ENCODE data around the gene PITX2.
"Not testable (repeated sequence)": the region's sequence is repeated elsewhere in the genome, so short reads cannot be mapped to it uniquely, and the experiment has no call there.

PITX2 gene

GRCh38 chr4:110595583-110595982 lies 27.3 kb downstream of the PITX2 start:
- in situ Hi-C loops (cut with MboI; ENCODE audit: low pct_unique_long_range_greater_than_20kb, low sequenced_read_pairs, unreplicated experiment): no loop called here
- no peak for DNase-seq (ENCODE audit: low spot score)
- TF ChIP-seq, protein P1, sequence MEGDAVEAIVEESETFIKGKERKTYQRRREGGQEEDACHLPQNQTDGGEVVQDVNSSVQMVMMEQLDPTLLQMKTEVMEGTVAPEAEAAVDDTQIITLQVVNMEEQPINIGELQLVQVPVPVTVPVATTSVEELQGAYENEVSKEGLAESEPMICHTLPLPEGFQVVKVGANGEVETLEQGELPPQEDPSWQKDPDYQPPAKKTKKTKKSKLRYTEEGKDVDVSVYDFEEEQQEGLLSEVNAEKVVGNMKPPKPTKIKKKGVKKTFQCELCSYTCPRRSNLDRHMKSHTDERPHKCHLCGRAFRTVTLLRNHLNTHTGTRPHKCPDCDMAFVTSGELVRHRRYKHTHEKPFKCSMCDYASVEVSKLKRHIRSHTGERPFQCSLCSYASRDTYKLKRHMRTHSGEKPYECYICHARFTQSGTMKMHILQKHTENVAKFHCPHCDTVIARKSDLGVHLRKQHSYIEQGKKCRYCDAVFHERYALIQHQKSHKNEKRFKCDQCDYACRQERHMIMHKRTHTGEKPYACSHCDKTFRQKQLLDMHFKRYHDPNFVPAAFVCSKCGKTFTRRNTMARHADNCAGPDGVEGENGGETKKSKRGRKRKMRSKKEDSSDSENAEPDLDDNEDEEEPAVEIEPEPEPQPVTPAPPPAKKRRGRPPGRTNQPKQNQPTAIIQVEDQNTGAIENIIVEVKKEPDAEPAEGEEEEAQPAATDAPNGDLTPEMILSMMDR (IDR thresholded peaks at IDR 0.05; ENCODE audit: extremely low read depth, insufficient read depth, missing control alignments): no peak

GRCh38 chr4:110589297-110589696 lies 33.6 kb downstream of the PITX2 start:
- DNase-seq (ENCODE audit: low spot score): no peak
- TF ChIP-seq, protein P1 (IDR thresholded peaks at IDR 0.05; ENCODE audit: extremely low read depth, insufficient read depth, missing control alignments): no peak
- in situ Hi-C loops (cut with MboI; ENCODE audit: low pct_unique_long_range_greater_than_20kb, low sequenced_read_pairs, unreplicated experiment): no loop called here

DNA sequence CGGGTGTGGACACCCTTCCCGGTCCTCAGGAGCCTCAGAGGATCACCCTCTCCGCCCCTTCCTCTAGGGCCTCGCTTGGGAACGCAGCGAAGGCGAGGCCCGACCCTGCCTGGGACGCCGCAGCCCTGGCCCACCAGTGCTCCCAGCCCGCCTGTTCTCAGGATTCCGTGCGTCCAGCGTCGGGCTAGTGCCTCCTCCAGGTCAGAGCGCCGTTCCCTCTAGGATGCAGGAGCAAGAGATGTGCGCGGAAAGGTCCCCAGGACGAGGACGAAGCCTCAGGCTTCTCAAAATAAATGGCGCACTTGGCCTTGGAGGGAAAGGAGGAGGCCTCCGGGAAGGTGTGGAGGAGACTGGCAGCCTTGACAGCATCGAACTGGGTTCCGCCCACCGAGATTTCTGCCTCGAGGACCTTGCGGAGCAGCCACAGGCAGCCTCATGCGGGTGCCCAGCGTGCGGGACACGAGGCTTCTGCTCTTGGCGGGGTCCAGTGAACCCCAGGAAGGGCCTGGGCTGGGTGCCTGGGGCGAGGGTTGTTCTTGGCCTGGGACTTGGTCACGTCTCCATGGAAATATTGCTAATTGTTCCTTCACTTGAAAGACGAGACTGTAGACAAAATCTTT lies 35.1 kb downstream of the PITX2 start:
- in situ Hi-C loops (cut with MboI; ENCODE audit: low pct_unique_long_range_greater_than_20kb, low sequenced_read_pairs, unreplicated experiment): no loop called here
- TF ChIP-seq, protein P1 (IDR thresholded peaks at IDR 0.05; ENCODE audit: extremely low read depth, insufficient read depth, missing control alignments): no peak
- DNase-seq (ENCODE audit: low spot score): no peak

- in situ Hi-C loops (cut with MboI; ENCODE audit: low pct_unique_long_range_greater_than_20kb, low sequenced_read_pairs, unreplicated experiment): no loop called here
- TF ChIP-seq, protein P1 (IDR thresholded peaks at IDR 0.05; ENCODE audit: extremely low read depth, insufficient read depth, missing control alignments): peak; percentile 46
- peak; percentile 51 for DNase-seq (ENCODE audit: low spot score)
Observed at GRCh38 chr4:110586131-110586850, 36.6 kb downstream of the PITX2 start.

DNA sequence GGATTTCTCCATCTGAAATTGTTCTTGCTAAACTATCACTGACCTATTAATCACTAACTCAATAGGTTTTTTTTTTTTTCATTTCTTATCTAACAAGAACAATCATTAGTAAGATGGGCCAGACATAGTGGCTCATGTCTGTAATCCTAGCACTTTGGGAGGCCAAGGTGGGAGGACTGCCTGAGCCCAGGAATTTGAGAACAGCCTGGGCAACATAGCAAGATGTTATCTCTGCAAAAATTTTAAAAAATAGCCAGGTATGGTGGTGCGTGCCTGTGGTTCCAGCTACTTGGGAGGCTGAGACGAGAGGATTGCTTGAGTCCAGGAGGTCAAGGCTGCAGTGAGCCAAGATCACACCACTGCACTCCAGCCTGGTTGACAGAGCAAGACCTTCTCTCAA lies 46.2 kb downstream of the PITX2 start:
- in situ Hi-C loops (cut with MboI; ENCODE audit: low pct_unique_long_range_greater_than_20kb, low sequenced_read_pairs, unreplicated experiment); DNase-seq (ENCODE audit: low spot score): not testable (repeated sequence)
